Ovary (tissue), 3 donors: Measurements from ENCODE around the gene ITPR3.

Source experiments
- EP300 ChIP-seq: sonication (generic); formaldehyde crosslinking; IDR thresholded peaks from one replicate; pipeline ENCODE4 v1.6.1; 2017; ENCODE audit warnings: antibody characterized with exemption
- TF ChIP-seq, protein P1 (sequence below), 3 donors: fragments of 450-650 bp in 2 of 3; fragments of 200-600 bp in 1 of 3; IDR thresholded peaks; one replicate each; pipeline versions ENCODE4 v1.5.1 to v1.8.0; 2016 to 2022; ENCODE audit warnings: antibody characterized with exemption in 3 of 3, mild to moderate bottlenecking in 1 of 3
- donor health status: DM: no; HTN: no; CAD: no.

DNA sequence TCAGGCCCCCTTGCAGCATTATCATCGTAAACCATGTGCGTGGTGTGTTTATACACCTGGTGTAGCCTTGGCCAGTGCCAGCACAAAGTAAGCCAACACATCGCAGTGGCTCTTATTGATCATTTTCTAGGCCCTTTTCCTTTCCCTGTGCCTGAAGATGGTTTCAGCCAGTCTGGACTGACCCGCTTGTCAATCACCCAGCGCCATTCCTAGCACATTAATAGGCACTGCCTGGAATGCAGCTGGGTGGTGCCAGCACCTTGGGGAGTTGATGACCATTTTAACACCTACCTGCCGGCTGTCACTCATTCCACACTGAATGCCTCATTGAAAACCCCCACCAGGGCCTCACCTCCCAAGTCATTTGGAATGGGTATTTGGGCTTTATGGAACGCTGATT, 95.3 kb downstream of the ITPR3 start:
- TF ChIP-seq, protein P1, sequence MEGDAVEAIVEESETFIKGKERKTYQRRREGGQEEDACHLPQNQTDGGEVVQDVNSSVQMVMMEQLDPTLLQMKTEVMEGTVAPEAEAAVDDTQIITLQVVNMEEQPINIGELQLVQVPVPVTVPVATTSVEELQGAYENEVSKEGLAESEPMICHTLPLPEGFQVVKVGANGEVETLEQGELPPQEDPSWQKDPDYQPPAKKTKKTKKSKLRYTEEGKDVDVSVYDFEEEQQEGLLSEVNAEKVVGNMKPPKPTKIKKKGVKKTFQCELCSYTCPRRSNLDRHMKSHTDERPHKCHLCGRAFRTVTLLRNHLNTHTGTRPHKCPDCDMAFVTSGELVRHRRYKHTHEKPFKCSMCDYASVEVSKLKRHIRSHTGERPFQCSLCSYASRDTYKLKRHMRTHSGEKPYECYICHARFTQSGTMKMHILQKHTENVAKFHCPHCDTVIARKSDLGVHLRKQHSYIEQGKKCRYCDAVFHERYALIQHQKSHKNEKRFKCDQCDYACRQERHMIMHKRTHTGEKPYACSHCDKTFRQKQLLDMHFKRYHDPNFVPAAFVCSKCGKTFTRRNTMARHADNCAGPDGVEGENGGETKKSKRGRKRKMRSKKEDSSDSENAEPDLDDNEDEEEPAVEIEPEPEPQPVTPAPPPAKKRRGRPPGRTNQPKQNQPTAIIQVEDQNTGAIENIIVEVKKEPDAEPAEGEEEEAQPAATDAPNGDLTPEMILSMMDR (IDR thresholded peaks at IDR 0.05) = no peak
- TF ChIP-seq EP300 = no peak
